ENCODE data around the gene CKMT2.

Gene CKMT2

DNA sequence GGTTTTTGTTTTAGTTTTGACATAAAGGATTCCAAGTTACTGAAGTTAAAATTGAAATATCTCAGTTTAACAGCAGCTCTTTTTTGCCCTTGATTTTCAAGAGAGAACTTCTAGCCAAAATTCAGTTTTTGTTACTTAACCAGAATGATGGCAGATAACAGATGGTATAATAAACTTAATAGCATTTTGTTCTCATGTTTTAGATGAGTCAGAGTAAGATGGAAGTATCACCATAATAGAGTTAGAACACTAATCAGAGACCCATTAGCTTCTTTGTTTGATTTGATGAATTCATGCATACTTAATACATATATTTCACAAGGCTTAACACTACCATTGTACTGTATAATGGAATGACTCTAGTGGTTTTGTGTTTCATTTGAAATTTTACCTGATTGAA lies 80.2 kb downstream of the CKMT2 start:
- DNase-seq = no peak

DNA sequence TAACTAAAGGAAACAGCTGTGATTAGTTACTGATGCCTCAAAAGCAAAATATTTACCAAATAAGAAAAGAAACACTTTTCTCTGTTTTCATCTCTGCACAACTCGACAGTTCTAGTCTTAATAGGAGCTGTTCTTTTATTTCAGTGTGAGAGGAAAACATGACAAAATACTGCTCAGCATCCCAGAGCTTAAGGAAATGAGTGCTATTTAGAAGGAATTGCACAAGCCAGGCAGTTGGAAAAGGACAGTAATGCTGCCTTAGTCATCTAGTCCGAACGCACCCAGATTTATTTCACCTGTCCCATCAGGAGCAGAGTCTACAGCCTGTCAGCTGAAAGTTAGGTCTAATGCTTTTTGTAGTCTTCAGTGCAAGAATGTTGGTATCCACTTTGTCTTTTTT lies 80.6 kb downstream of the CKMT2 start:
- DNase-seq = no peak

- DNase-seq = no peak
These were observed 81.5 kb downstream of the CKMT2 start for GRCh38 chr5:81314581-81314980.

DNA sequence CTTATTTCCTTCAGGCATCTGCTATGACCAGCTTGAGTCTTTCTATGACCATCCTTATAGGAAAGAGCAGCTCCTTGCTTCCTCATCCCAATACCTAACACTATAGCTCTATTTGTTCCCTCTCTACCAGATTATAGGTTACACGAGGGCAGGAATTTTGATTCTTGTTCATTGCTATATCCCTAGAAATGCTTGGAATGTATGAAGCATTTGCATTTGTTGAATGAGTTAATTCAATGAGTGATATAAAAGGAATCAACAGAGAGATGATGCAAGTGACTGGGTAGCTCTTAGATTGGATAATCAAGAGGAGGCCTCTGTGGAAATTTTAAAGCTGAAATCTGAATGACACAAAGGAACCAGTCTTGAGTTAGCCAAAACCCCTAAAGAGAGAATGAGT lies 82.2 kb downstream of the CKMT2 start:
- no peak for DNase-seq

- DNase-seq = no peak
These were observed 82.7 kb downstream of the CKMT2 start for GRCh38 chr5:81315830-81316229.

Data from stimulated activated CD4-positive, alpha-beta T cell treated with anti-CD3 and anti-CD28 coated beads, Interleukin-2, amount 100 ng/mL, for 24 hours (primary cell).